Motor neuron (in vitro differentiated cells): ENCODE measurements around the gene PINK1. TPM values are rescaled to one million over a fixed set of nuclear protein-coding genes. Genes with fewer than 3 reads are reported as not detected.
A peak's percentile ranks its signal among the peaks of the same experiment; 100 is the strongest.
"Not testable (repeated sequence)": the region's sequence is repeated elsewhere in the genome, so short reads cannot be mapped to it uniquely, and the experiment has no call there.

Experiments
- ATAC-seq, 8 experiments: fragments of 200-7000 bp; cut with Tn5 transposase; replicated peaks in 6 of 8; 2 replicates each; pipeline ENCODE4 v1.8.0; 2021; ENCODE audit warnings: mild to moderate bottlenecking in 8 of 8, moderate library complexity in 8 of 8
- H3K27ac ChIP-seq, 2 donors: fragments of 250-450 bp; sonication (Bioruptor Pico); 2 replicates each; pipeline ENCODE4 v1.9.0; 2021; ENCODE audit warnings: antibody characterized with exemption in 2 of 2, mild to moderate bottlenecking in 2 of 2, moderate library complexity in 1 of 2
- H3K4me1 ChIP-seq, 2 donors: fragments of 250-450 bp; sonication (Bioruptor Pico); replicated peaks in 1 of 2; 2 replicates each; pipeline ENCODE4 v1.6.1; 2021; ENCODE audit warnings: antibody characterized with exemption in 2 of 2, mild to moderate bottlenecking in 2 of 2, moderate library complexity in 1 of 2
- H3K4me3 ChIP-seq, 5 donors: fragments of 250-450 bp; sonication (Bioruptor Pico); 2 replicates each; pipeline ENCODE4 v1.9.0; 2021; ENCODE audit warnings: antibody characterized with exemption in 5 of 5, mild to moderate bottlenecking in 5 of 5, moderate library complexity in 4 of 5
- WGBS, 10 experiments: fragments of 450-650 bp; shearing (Covaris generic); methylation state at CpG; one replicate each; pipeline ENCODE4 v1.0.0; 2022; 5-methylcytosine and 5-hydroxymethylcytosine counted together
- in situ Hi-C, 9 experiments: fragments of 400-800 bp; cut with MboI; loops; one replicate each; pipeline ENCODE4 v1.15.0; 2021; ENCODE audit warnings: low sequenced_read_pairs in 9 of 9, low pct_unique_long_range_greater_than_20kb in 2 of 9; ENCODE audit not compliant: unreplicated experiment in 9 of 9
- total RNA-seq, 8 experiments: library from RNA; unstranded; fragments of 300-600 nt; gene quantifications; 2 replicates each; pipeline versions ENCODE4 v1.2.3 to v1.2.4, GENCODE V29; 2022

PINK1 gene
- total RNA-seq, 8 experiments from 2014 or later: 22.7 to 117 (median 51.4) TPM

GRCh38 chr1:20600156-20600555 is 33.1 kb upstream of the PINK1 start:
- H3K4me1 ChIP-seq: no peaks in the 10 kb centered on the region
- ATAC-seq: peak in 2 of 8 experiments; percentile 39 to 46
- H3K27ac ChIP-seq: no peak overlapping the region
- WGBS, 10 experiments: 0 to 100% (median 79%) methylated on average over 1 to 5 of the region's 5 CpGs; no CpG with 5 or more reads in 1 of the 10 experiments
- H3K4me3 ChIP-seq: no peak overlapping the region
- in situ Hi-C loops: no loop called here

GRCh38 chr1:20601129-20601825 is 32.0 kb upstream of the PINK1 start:
- Histone ChIP-seq H3K4me1 (no peaks in the 10 kb centered on the region), H3K27ac (no peak overlapping the region), H3K4me3 (no peak overlapping the region)
- in situ Hi-C loops: no loop called here
- 31 to 100% (median 72%) methylated on average over 1 to 5 of the region's 5 CpGs; no CpG with 5 or more reads in 1 of the 10 experiments for WGBS, 10 experiments
- no peak for ATAC-seq

DNA sequence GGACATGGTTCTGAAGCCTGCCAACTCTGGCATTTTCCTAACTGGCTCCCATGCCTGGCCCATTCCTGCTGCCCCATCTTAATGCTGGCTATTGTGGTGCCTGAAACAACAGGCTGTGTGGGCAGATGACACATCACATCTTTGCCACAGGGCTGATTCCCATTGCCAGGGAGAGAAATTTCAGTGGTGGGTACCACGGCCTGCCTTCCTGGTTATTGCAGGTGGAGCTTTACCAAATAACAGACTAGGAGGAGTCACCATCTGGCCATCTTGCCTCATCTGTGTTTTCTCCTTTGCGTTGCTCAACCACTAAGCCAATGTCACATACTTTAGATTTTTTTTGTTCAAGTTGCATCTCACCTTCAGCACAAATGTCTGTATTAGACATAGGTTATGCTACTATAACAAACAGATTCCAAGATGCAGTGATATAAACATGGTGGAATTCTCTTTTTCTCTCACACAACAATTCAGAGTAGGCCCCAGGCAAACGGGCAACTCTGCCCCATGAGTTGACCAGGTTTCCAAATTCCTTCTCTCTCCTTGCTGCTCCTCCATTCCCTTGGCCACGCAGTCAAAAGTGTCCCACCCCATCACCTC is 30.3 kb upstream of the PINK1 start:
- WGBS, 10 experiments: 42 to 100% (median 85%) methylated on average over 1 to 4 of the region's 4 CpGs; no CpG with 5 or more reads in 1 of the 10 experiments
- in situ Hi-C loops: no loop called here
- no peak for ATAC-seq
- Histone ChIP-seq H3K27ac (no peak overlapping the region), H3K4me3 (no peak overlapping the region), H3K4me1 (no peaks in the 10 kb centered on the region)

GRCh38 chr1:20603504-20604464 is 29.5 kb upstream of the PINK1 start:
- peak in 2 of 8 experiments; percentile 56 to 73 for ATAC-seq

GRCh38 chr1:20604678-20605077 is 28.6 kb upstream of the PINK1 start:
- Histone ChIP-seq H3K4me3 (no peak overlapping the region), H3K27ac (no peak overlapping the region), H3K4me1 (no peaks in the 10 kb centered on the region)
- 79 to 100% (median 87%) methylated on average over 2 to 7 of the region's 7 CpGs; no CpG with 5 or more reads in 2 of the 10 experiments for WGBS, 10 experiments
- in situ Hi-C loops: no loop called here
- ATAC-seq: no peak

More at GRCh38 chr1:20603504-20604464, 29.5 kb upstream of the PINK1 start:
- H3K4me1 ChIP-seq: no peaks in the 10 kb centered on the region
- WGBS, 10 experiments: 48 to 91% (median 83%) methylated on average over 1 to 9 of the region's 9 CpGs; no CpG with 5 or more reads in 2 of the 10 experiments
- in situ Hi-C loops: no loop called here
- H3K27ac ChIP-seq: no peak overlapping the region
- no peak overlapping the region for H3K4me3 ChIP-seq

DNA sequence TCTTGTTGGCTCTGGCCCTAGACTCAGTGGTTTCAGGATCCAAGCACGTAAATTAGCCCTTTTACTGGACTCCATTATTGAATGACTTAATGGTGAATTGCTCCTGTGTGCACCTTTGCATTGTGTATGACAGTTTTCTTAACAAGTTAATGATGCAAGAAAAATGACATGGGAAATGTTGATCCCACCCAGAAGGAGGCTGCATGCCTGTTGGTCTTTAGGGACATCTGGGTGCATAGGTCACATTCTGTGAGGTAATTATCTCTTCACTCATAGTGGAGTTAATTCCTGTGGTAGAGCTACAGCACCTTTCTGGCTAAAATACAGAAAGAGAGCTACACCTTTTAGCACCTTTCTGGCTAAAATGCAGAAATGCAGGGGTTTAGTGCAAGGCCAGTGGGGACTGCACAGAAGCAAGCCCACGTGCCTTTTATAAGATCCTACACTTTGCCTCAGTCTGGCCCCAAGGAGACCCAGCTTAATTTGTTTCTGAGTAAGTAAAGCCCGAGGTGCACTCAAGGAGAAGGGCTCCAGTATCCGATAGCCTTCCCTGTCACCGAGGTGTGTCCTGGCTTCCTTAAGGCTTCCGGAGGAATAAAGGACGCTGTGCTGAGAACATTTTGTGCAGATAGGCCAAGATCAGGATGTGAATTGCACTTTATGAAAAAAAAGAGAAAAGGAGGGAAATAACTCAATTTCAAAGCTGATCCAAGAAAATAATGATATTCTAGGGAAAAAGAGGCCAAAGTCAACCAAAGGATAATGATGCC is 26.3 kb upstream of the PINK1 start:
- WGBS, 10 experiments: 0 to 100% (median 40%) methylated on average over 1 to 4 of the region's 7 CpGs; no CpG with 5 or more reads in 1 of the 10 experiments
- H3K27ac ChIP-seq, H3K4me1 ChIP-seq, H3K4me3 ChIP-seq, in situ Hi-C loops, ATAC-seq: not testable (repeated sequence)

DNA sequence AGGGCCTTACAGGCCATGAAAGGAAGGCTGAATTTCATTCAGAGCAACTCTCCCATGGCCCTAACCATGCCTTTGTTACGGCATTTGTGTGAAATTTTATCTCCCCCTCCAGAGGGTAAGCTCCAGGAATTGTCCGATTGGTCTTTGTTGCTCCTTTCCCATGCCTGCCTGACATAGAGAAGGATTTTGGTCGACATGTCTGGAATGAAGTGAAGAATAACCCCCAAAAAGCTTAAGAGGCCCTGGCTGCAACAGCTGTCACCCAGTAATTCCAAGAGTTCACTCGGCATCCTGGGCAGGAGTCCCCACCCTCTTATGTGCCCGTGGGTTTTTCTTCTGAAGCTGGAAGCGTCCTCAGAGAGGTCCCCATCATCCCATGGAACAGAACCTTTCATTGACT is 23.7 kb upstream of the PINK1 start:
- no peak for ATAC-seq
- no peak overlapping the region for H3K27ac ChIP-seq
- no peaks in the 10 kb centered on the region for H3K4me1 ChIP-seq
- in situ Hi-C loops: no loop called here
- H3K4me3 ChIP-seq: no peak overlapping the region
- 44 to 95% (median 77%) methylated on average over 1 to 6 of the region's 6 CpGs; no CpG with 5 or more reads in 3 of the 10 experiments for WGBS, 10 experiments

DNA sequence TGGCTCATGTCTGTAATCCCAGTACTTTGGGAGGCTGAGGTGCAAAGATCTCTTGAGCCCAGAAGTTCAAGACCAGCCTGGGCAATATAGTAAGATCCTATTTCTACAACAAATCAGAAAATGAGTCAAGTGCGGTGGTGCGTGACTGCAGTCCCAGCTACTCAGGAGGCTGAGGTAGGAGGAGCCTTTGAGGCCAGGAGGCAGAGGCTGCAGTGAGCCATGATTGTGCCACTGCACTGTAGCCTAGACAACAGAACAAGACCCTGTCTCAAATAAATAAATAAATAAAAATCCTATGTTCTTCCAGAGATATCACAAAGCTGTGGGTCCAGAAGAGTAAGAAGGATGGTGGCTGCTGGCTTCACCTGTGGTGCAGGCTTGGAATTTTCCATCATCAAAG is 22.3 kb upstream of the PINK1 start:
- WGBS, 10 experiments: 93 to 100% (median 100%) methylated on average over 2 of the region's 2 CpGs; no CpG with 5 or more reads in 5 of the 10 experiments
- Histone ChIP-seq H3K27ac (no peak overlapping the region), H3K4me1 (no peaks in the 10 kb centered on the region), H3K4me3 (no peak overlapping the region)
- no peak for ATAC-seq
- in situ Hi-C loops: no loop called here

DNA sequence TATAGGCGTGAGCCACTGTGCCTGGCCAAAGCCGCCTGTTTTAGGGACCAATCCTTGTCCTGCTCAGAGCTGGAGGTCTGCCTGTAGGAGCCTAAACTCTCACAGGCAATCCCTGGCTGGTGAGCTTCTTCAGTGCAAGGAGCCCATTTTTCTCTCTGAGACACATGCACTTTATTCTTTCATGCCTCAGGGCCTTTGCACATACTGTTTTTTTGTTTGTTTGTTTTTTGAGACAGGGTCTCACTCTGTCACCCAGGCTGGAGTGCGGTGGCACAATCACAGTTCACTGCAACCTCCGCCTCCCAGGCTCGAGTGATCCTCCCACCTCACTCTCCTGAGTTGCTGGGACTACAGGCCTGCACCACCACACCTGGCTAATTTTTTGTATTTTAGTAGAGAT is 21.6 kb upstream of the PINK1 start:
- no peaks in the 10 kb centered on the region for H3K4me1 ChIP-seq
- 90 to 100% (median 95%) methylated on average over 1 to 5 of the region's 5 CpGs; no CpG with 5 or more reads in 3 of the 10 experiments for whole genome bisulfite sequencing, 10 experiments
- H3K27ac ChIP-seq: no peak overlapping the region
- H3K4me3 ChIP-seq: no peak overlapping the region
- in situ Hi-C loops: no loop called here
- no peak for ATAC-seq

DNA sequence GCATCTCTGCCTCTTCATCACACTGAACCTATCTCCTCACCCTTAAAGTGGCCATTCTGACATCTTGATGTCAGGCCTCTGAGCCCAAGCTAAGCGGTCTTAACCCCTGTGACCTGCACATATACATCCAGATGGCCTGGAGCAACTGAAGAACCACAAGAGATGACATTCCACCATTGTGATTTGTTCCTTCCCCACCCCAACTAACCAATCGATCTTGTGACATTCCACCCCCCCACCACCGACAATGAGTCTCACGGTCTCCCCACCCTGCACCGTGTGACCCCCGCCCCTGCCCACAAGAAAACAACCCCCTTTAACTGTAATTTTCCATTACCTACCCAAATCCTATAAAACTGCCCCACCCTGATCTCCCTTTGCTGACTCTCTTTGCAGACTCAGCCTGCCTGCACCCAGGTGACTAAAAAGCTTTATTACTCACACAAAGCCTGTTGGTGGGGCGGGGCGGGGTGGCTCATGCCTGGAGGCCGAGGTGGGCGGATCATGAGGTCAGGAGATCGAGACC is 21.0 kb upstream of the PINK1 start:
- ATAC-seq: peak in 1 of 8 experiments; percentile 15
- in situ Hi-C loops: no loop called here
- H3K4me1 ChIP-seq: no peaks in the 10 kb centered on the region
- 67 to 100% (median 92%) methylated on average over 1 to 2 of the region's 11 CpGs; no CpG with 5 or more reads in 6 of the 10 experiments for WGBS, 10 experiments
- H3K4me3 ChIP-seq: no peak overlapping the region
- no peak overlapping the region for H3K27ac ChIP-seq

DNA sequence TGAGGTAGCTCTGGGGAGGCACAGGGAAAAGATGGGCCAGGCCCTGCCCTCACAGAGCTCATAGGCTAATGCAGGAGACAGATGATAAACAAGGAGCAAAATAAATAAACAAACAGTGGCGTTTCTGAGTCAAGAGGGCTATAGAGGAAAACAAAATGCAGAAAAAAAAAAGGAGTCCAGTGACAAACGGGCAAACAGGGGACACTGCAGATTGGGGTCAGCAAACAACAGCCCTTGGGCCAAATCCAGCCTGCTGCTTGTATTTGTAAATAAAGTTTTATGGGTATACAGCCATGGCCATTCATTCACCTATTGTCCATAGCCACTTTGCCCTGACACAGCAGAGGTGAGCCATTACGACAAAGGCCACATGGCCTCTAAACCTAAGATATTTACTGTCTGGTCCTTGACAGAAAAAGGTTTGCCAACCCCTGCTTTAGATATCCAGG is 19.1 kb upstream of the PINK1 start:
- H3K4me3 ChIP-seq: no peak overlapping the region
- in situ Hi-C loops: no loop called here
- 39 to 100% (median 60%) methylated on average over 1 to 3 of the region's 3 CpGs; no CpG with 5 or more reads in 2 of the 10 experiments for WGBS, 10 experiments
- H3K27ac ChIP-seq: no peak overlapping the region
- no peak for ATAC-seq
- no peaks in the 10 kb centered on the region for H3K4me1 ChIP-seq
